ENCODE results near the gene CYP46A1.

CYP46A1 gene

GRCh38 chr14:99716091-99716849, 32.2 kb downstream of the CYP46A1 start:
- no peak for DNase-seq (ENCODE audit: low read depth)

- no peak for DNase-seq (ENCODE audit: low read depth)
These were observed 33.0 kb downstream of the CYP46A1 start for GRCh38 chr14:99716850-99717681.

- DNase-seq (ENCODE audit: low read depth) = no peak
These were observed 33.5 kb downstream of the CYP46A1 start for GRCh38 chr14:99717682-99718013.

GRCh38 chr14:99718031-99718810, 34.1 kb downstream of the CYP46A1 start:
- no peak for DNase-seq (ENCODE audit: low read depth)

- no peak for DNase-seq (ENCODE audit: low read depth)
These were observed 34.7 kb downstream of the CYP46A1 start for GRCh38 chr14:99718811-99719192.

GRCh38 chr14:99720941-99721791, 37.1 kb downstream of the CYP46A1 start:
- no peak for DNase-seq (ENCODE audit: low read depth)

- no peak for DNase-seq (ENCODE audit: low read depth)
These were observed 37.9 kb downstream of the CYP46A1 start for GRCh38 chr14:99721792-99722516.

GRCh38 chr14:99722741-99723140, 38.6 kb downstream of the CYP46A1 start:
- no peak for DNase-seq (ENCODE audit: low read depth)

- peak; percentile 11 for DNase-seq (ENCODE audit: low read depth)
These were observed 40.2 kb downstream of the CYP46A1 start for GRCh38 chr14:99724196-99724891.

- DNase-seq (ENCODE audit: low read depth) = no peak
These were observed 41.1 kb downstream of the CYP46A1 start for GRCh38 chr14:99724939-99725773.

- DNase-seq (ENCODE audit: low read depth) = no peak
These were observed 41.9 kb downstream of the CYP46A1 start for GRCh38 chr14:99725774-99726537.

- no peak for DNase-seq (ENCODE audit: low read depth)
These were observed 42.5 kb downstream of the CYP46A1 start for GRCh38 chr14:99726538-99727095.

GRCh38 chr14:99727096-99727870, 43.2 kb downstream of the CYP46A1 start:
- DNase-seq (ENCODE audit: low read depth) = no peak

- DNase-seq (ENCODE audit: low read depth) = no peak
These were observed 44.3 kb downstream of the CYP46A1 start for GRCh38 chr14:99728231-99728920.

GRCh38 chr14:99728981-99729451, 44.9 kb downstream of the CYP46A1 start:
- DNase-seq (ENCODE audit: low read depth) = no peak

GRCh38 chr14:99729991-99730875, 46.1 kb downstream of the CYP46A1 start:
- no peak for DNase-seq (ENCODE audit: low read depth)
